22Rv1 (cell line): ENCODE results near the gene AUTS2.
A peak's percentile ranks its signal among the peaks of the same experiment; 100 is the strongest.

Experiments used
- H3K27ac ChIP-seq: fragments of 450-650 bp; 2 replicates; pipeline ENCODE4 v1.5.1; 2017
- ZFX ChIP-seq: fragments of 450-650 bp; IDR thresholded peaks from 2 replicates; pipeline ENCODE4 v1.6.1; 2017; ENCODE audit warnings: antibody characterized with exemption, borderline replicate concordance
- TF ChIP-seq, protein P1 (sequence below): fragments of 450-650 bp; IDR thresholded peaks from 2 replicates; pipeline ENCODE4 v1.5.1; 2017; ENCODE audit warnings: mild to moderate bottlenecking

The AUTS2 gene

DNA sequence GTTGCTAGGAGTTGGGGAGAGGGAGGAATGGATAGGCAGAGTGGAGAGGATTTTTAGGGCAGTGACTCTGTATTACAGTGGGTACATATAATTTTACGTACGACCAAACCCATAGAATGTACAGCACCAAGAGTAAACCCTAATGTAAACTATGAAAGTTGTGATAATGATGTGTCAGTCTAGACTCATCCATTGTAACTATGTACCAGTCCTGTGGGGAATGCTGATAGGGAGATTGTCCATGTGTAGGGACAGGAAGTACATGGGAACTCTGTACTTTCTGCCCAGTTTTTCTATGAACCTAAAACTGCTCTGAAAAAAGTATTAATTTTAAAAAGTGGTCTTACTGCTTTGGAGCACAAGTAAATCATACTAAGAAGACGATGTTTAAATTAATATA lies 441.8 kb downstream of the AUTS2 start:
- no peak for TF ChIP-seq ZFX
- TF ChIP-seq, protein P1, sequence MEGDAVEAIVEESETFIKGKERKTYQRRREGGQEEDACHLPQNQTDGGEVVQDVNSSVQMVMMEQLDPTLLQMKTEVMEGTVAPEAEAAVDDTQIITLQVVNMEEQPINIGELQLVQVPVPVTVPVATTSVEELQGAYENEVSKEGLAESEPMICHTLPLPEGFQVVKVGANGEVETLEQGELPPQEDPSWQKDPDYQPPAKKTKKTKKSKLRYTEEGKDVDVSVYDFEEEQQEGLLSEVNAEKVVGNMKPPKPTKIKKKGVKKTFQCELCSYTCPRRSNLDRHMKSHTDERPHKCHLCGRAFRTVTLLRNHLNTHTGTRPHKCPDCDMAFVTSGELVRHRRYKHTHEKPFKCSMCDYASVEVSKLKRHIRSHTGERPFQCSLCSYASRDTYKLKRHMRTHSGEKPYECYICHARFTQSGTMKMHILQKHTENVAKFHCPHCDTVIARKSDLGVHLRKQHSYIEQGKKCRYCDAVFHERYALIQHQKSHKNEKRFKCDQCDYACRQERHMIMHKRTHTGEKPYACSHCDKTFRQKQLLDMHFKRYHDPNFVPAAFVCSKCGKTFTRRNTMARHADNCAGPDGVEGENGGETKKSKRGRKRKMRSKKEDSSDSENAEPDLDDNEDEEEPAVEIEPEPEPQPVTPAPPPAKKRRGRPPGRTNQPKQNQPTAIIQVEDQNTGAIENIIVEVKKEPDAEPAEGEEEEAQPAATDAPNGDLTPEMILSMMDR = no peak
- no peak overlapping the region for H3K27ac ChIP-seq

DNA sequence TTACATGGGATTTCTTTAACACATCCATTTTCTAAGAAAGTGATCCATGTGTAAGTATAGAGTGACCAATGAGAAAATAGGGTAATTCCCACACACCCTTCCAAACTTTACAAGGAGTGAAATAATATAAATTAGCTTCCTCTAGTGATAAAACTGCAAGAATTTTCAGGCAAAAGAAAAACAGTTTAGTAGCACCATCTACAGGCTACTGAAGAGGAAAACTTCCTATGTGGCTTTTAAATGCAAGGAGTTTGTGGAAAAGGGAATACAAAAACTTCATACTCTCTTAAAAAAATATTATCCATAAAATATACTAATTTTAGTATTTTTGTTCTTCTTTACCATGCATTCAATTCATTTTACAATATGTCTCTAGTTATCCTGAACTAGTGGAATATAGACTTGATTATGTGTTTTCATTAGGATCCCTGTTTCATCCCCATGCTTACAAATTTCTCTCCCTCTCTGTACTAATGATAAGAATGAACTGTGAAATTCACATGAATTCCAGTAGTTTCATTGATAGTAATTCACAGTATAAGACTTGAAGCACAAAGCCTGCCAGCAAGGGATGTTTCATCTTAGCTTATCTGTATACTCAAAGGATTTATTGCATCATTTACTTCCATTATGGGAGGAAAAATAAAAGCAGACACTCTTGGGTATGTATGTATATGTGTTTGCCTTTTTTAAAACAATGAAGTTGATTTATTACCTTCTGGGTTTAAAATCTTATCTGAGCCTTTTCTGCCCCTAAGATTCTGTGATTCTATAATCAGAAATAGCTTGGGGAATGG lies 442.9 kb downstream of the AUTS2 start:
- TF ChIP-seq, protein P1 = peak; percentile 47
- TF ChIP-seq ZFX = no peak
- H3K27ac ChIP-seq = no peak overlapping the region

DNA sequence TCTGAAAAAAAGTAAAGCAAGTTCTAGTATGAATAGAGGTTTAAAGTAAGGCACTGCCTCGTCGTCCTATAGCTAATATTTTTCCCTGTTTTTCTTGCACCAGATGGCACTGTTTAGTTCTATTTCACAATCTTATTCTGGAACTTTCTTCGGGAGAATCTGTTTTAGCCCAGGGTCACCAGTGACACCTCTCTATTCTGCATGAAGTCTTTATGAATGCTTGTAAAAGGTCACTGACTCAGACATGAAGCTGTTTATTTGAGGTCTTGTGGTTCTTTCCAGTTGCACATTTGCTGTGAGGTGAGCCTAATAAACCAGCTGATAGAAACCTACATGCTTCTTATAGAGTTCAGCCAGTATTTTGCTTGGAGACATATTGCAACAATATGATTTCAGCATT lies 444.3 kb downstream of the AUTS2 start:
- no peak for TF ChIP-seq ZFX
- TF ChIP-seq, protein P1 = peak; percentile 20; the same call in 1 of the 2 replicates

DNA sequence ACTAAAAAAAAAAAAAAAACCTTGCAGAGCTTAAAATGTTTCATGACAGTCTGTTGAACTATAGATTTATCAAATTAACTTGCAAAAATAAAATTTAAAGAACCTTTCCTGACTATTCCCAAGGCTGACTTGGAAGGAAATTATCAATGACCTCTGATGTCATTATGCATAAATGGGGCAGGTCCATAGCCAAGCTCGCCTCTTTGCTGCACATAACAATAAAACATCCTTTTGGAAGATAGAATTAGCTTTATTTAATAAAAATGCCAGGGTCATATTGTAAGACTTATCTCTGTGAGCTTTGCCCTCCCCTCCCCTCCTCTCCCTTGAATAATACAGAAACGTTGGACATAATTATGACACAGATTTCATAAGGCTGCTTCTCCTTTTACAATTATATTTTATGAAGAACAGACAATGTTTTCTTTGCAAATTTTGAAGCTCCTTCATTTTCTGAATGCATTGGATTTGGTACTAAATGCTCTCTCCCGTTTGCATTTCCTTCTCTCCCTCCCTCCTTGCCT lies 444.8 kb downstream of the AUTS2 start:
- H3K27ac ChIP-seq = no peak overlapping the region
- TF ChIP-seq ZFX = no peak
- TF ChIP-seq, protein P1 = no peak

More for the DNA sequence above, 444.3 kb downstream of the AUTS2 start:
- no peak overlapping the region for H3K27ac ChIP-seq

DNA sequence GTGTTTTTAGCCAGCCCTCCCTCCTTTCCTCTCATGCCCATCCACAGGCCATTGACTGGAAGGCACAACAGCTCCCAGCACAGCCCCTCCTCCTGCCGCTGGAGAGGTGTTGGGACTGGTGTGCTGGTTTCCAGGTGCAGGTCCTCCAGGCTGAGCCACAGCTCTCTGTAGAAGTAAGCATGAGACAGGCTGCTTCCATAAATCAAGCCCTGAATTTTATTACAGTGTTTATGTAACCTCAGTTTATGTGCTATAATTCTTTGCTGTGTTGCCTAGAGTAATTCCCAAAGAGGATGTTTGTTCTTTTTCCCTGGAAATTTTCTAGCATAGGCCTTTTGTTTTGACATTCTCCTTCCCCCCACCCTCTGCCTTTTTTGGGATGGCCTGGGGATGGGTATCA lies 445.8 kb downstream of the AUTS2 start:
- H3K27ac ChIP-seq = no peak overlapping the region
- no peak for TF ChIP-seq ZFX
- TF ChIP-seq, protein P1 = no peak

DNA sequence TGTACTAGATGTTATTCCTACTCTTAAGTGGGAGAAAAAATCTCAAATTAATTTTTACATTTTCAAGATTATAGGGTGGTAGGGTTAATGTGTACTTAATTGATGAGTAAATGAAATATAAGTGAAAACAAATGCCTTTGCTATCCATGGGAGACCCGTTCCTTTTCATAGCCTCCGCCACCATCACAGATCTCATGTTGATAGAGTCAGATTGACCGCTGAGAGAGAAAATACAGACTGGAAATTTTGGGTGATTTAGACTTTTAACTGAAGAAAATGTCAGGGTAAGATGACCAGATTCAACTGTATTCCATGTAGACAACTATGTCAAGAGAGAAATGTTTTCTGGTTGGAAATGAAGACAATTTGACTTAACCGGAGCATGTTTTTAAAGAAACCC lies 446.2 kb downstream of the AUTS2 start:
- H3K27ac ChIP-seq = no peak overlapping the region
- TF ChIP-seq, protein P1 = no peak
- TF ChIP-seq ZFX = no peak

DNA sequence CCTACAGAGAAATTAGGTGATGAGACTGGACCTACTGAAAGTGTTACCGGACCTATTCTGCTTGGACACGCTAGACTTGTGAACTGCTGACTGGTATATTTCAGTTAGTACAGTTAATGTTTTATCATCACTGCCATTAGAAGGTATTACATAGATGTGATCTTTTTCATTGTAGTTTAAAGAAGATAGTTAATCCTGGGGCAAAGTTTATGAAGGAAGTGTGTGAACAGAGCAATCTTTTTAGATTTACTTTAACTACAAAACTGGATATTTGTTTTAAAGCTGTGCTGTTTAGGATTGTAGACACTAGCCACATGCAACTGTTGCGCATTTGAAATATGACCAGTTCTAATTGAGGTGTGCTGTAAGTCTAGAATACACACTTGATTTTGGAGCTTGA lies 446.7 kb downstream of the AUTS2 start:
- TF ChIP-seq, protein P1 = no peak
- TF ChIP-seq ZFX = no peak

More for the DNA sequence above, 446.7 kb downstream of the AUTS2 start:
- H3K27ac ChIP-seq = no peak overlapping the region
